ENCODE data around the gene PDZD8.

PDZD8 gene

GRCh38 chr10:117255835-117256460 is 119.3 kb downstream of the PDZD8 start:
- DNase-seq (ENCODE audit: insufficient read length, low spot score) (no peak), FAIRE-seq (no peak)
- no peak for TF ChIP-seq PAX5 (IDR thresholded peaks at IDR 0.05; ENCODE audit: insufficient read depth, low read length, severe bottlenecking)
- TF ChIP-seq SPI1 (IDR thresholded peaks at IDR 0.05; ENCODE audit: low read depth, low read length) = no peak
- TF ChIP-seq TAF1 (IDR thresholded peaks at IDR 0.05; ENCODE audit: low read depth, low read length) = no peak
- no peak for TF ChIP-seq POLR2A (IDR thresholded peaks at IDR 0.05; ENCODE audit: low read depth, low read length)
- no peak for TF ChIP-seq POU2F2 (IDR thresholded peaks at IDR 0.05; ENCODE audit: low read depth, low read length)
- TF ChIP-seq POLR2AphosphoS5 (IDR thresholded peaks at IDR 0.05; ENCODE audit: low read depth, low read length) = no peak

- TF ChIP-seq POLR2AphosphoS5 (IDR thresholded peaks at IDR 0.05; ENCODE audit: low read depth, low read length) = no peak
- no peak for TF ChIP-seq PAX5 (IDR thresholded peaks at IDR 0.05; ENCODE audit: insufficient read depth, low read length, severe bottlenecking)
- no peak for TF ChIP-seq POLR2A (IDR thresholded peaks at IDR 0.05; ENCODE audit: low read depth, low read length)
- no peak for TF ChIP-seq TAF1 (IDR thresholded peaks at IDR 0.05; ENCODE audit: low read depth, low read length)
- no peak for TF ChIP-seq SPI1 (IDR thresholded peaks at IDR 0.05; ENCODE audit: low read depth, low read length)
- TF ChIP-seq POU2F2 (IDR thresholded peaks at IDR 0.05; ENCODE audit: low read depth, low read length) = no peak
- FAIRE-seq = no peak
- no peak for DNase-seq (ENCODE audit: insufficient read length, low spot score)
These were observed 120.2 kb downstream of the PDZD8 start for GRCh38 chr10:117254774-117255735.

GRCh38 chr10:117254338-117254737 is 120.9 kb downstream of the PDZD8 start:
- no peak for FAIRE-seq
- TF ChIP-seq POLR2AphosphoS5 (IDR thresholded peaks at IDR 0.05; ENCODE audit: low read depth, low read length) (no peak), SPI1 (IDR thresholded peaks at IDR 0.05; ENCODE audit: low read depth, low read length) (no peak), POU2F2 (IDR thresholded peaks at IDR 0.05; ENCODE audit: low read depth, low read length) (no peak)
- no peak for DNase-seq (ENCODE audit: insufficient read length, low spot score)

- TF ChIP-seq POU2F2 (IDR thresholded peaks at IDR 0.05; ENCODE audit: low read depth, low read length) = no peak
- no peak for TF ChIP-seq SPI1 (IDR thresholded peaks at IDR 0.05; ENCODE audit: low read depth, low read length)
- TF ChIP-seq PAX5 (IDR thresholded peaks at IDR 0.05; ENCODE audit: insufficient read depth, low read length, severe bottlenecking) = no peak
- TF ChIP-seq POLR2AphosphoS5 (IDR thresholded peaks at IDR 0.05; ENCODE audit: low read depth, low read length) = no peak
- no peak for TF ChIP-seq POLR2A (IDR thresholded peaks at IDR 0.05; ENCODE audit: low read depth, low read length)
- TF ChIP-seq TAF1 (IDR thresholded peaks at IDR 0.05; ENCODE audit: low read depth, low read length) = no peak
- no peak for FAIRE-seq
These were observed 121.3 kb downstream of the PDZD8 start for GRCh38 chr10:117253908-117254307.

GRCh38 chr10:117250411-117250810 is 124.8 kb downstream of the PDZD8 start:
- FAIRE-seq = no peak
- no peak for TF ChIP-seq TAF1 (IDR thresholded peaks at IDR 0.05; ENCODE audit: low read depth, low read length)
- no peak for TF ChIP-seq PAX5 (IDR thresholded peaks at IDR 0.05; ENCODE audit: insufficient read depth, low read length, severe bottlenecking)
- no peak for TF ChIP-seq POU2F2 (IDR thresholded peaks at IDR 0.05; ENCODE audit: low read depth, low read length)
- no peak for TF ChIP-seq POLR2AphosphoS5 (IDR thresholded peaks at IDR 0.05; ENCODE audit: low read depth, low read length)
- TF ChIP-seq SPI1 (IDR thresholded peaks at IDR 0.05; ENCODE audit: low read depth, low read length) = no peak
- no peak for TF ChIP-seq POLR2A (IDR thresholded peaks at IDR 0.05; ENCODE audit: low read depth, low read length)

More at GRCh38 chr10:117253908-117254307, 121.3 kb downstream of the PDZD8 start:
- no peak for DNase-seq (ENCODE audit: insufficient read length, low spot score)

GRCh38 chr10:117249493-117250093 is 125.6 kb downstream of the PDZD8 start:
- FAIRE-seq (no peak), DNase-seq (ENCODE audit: insufficient read length, low spot score) (no peak)
- no peak for TF ChIP-seq POU2F2 (IDR thresholded peaks at IDR 0.05; ENCODE audit: low read depth, low read length)
- TF ChIP-seq POLR2AphosphoS5 (IDR thresholded peaks at IDR 0.05; ENCODE audit: low read depth, low read length) = no peak
- no peak for TF ChIP-seq TAF1 (IDR thresholded peaks at IDR 0.05; ENCODE audit: low read depth, low read length)
- TF ChIP-seq POLR2A (IDR thresholded peaks at IDR 0.05; ENCODE audit: low read depth, low read length) = no peak
- no peak for TF ChIP-seq PAX5 (IDR thresholded peaks at IDR 0.05; ENCODE audit: insufficient read depth, low read length, severe bottlenecking)
- TF ChIP-seq SPI1 (IDR thresholded peaks at IDR 0.05; ENCODE audit: low read depth, low read length) = no peak

More at GRCh38 chr10:117250411-117250810, 124.8 kb downstream of the PDZD8 start:
- no peak for DNase-seq (ENCODE audit: insufficient read length, low spot score)

- FAIRE-seq (no peak), DNase-seq (ENCODE audit: insufficient read length, low spot score) (no peak)
- TF ChIP-seq SPI1 (IDR thresholded peaks at IDR 0.05; ENCODE audit: low read depth, low read length) = no peak
- no peak for TF ChIP-seq PAX5 (IDR thresholded peaks at IDR 0.05; ENCODE audit: insufficient read depth, low read length, severe bottlenecking)
- TF ChIP-seq TAF1 (IDR thresholded peaks at IDR 0.05; ENCODE audit: low read depth, low read length) = no peak
- TF ChIP-seq POLR2AphosphoS5 (IDR thresholded peaks at IDR 0.05; ENCODE audit: low read depth, low read length) = no peak
- no peak for TF ChIP-seq POU2F2 (IDR thresholded peaks at IDR 0.05; ENCODE audit: low read depth, low read length)
- TF ChIP-seq POLR2A (IDR thresholded peaks at IDR 0.05; ENCODE audit: low read depth, low read length) = no peak
These were observed 126.3 kb downstream of the PDZD8 start for GRCh38 chr10:117248750-117249465.

GRCh38 chr10:117246997-117247671 is 128.1 kb downstream of the PDZD8 start:
- DNase-seq (ENCODE audit: insufficient read length, low spot score) (no peak), FAIRE-seq (no peak)
- no peak for TF ChIP-seq TAF1 (IDR thresholded peaks at IDR 0.05; ENCODE audit: low read depth, low read length)
- no peak for TF ChIP-seq PAX5 (IDR thresholded peaks at IDR 0.05; ENCODE audit: insufficient read depth, low read length, severe bottlenecking)
- TF ChIP-seq POLR2A (IDR thresholded peaks at IDR 0.05; ENCODE audit: low read depth, low read length) = no peak
- no peak for TF ChIP-seq POU2F2 (IDR thresholded peaks at IDR 0.05; ENCODE audit: low read depth, low read length)
- no peak for TF ChIP-seq SPI1 (IDR thresholded peaks at IDR 0.05; ENCODE audit: low read depth, low read length)
- no peak for TF ChIP-seq POLR2AphosphoS5 (IDR thresholded peaks at IDR 0.05; ENCODE audit: low read depth, low read length)

Measured in GM12891 (cell line).